WTC11 (cell line): ENCODE measurements around the gene CARMIL3. TPM values are rescaled to one million over a fixed set of nuclear protein-coding genes. Genes with fewer than 3 reads are reported as not detected.

Experiments used
- ATAC-seq: fragments of 200-7000 bp; cut with Tn5 transposase; 2 replicates; pipeline ENCODE4 v1.10.0; 2021; ENCODE audit warnings: mild to moderate bottlenecking, moderate library complexity
- CTCF ChIA-PET: fragments of 300-600 bp; sonication (Branson Sonifier 250); formaldehyde crosslinking; loops from one replicate; lab custom pipeline; 2021; ENCODE audit warnings: antibody characterized with exemption; lab: Charles Lee
- POLR2A ChIA-PET: fragments of 350-600 bp; sonication (Branson Sonifier 250); formaldehyde crosslinking; loops from one replicate; lab custom pipeline; 2021; ENCODE audit warnings: antibody characterized with exemption; lab: Charles Lee
- DNase-seq: peaks from one replicate; pipeline ENCODE4 v3.0.0; 2021; ENCODE audit warnings: low spot score
- H3K27ac Mint-ChIP-seq: 2 replicates; pipeline ENCODE4 v1.8.0; 2021; ENCODE audit warnings: mixed read lengths
- H3K27me3 Mint-ChIP-seq: 2 replicates; pipeline ENCODE4 v1.8.0; 2021; ENCODE audit warnings: low read depth, mild to moderate bottlenecking, moderate library complexity, mixed read lengths
- H3K36me3 Mint-ChIP-seq: 2 replicates; pipeline ENCODE4 v1.8.0; 2021; ENCODE audit warnings: mixed read lengths
- H3K4me1 Mint-ChIP-seq: 2 replicates; pipeline ENCODE4 v1.8.0; 2022; ENCODE audit warnings: mixed read lengths
- H3K4me3 Mint-ChIP-seq: 2 replicates; pipeline ENCODE4 v1.8.0; 2021; ENCODE audit warnings: mild to moderate bottlenecking, moderate library complexity, mixed read lengths
- H3K9me3 Mint-ChIP-seq: 2 replicates; pipeline ENCODE4 v1.8.0; 2021; ENCODE audit warnings: mixed read lengths
- ATF2 ChIP-seq: sonication (generic); formaldehyde crosslinking; IDR thresholded peaks from 2 replicates; pipeline ENCODE4 v1.8.1; 2022; ENCODE audit warnings: low read depth, missing genetic modification reagents, borderline replicate concordance
- ERG ChIP-seq: fragments of 250-450 bp; sonication (Bioruptor Pico); IDR thresholded peaks from 2 replicates; pipeline ENCODE4 v1.8.0; 2021; ENCODE audit warnings: mild to moderate bottlenecking
- FOXP4 ChIP-seq: sonication (generic); formaldehyde crosslinking; IDR thresholded peaks from 2 replicates; pipeline ENCODE4 v1.8.0; 2022; ENCODE audit warnings: mild to moderate bottlenecking, missing genetic modification reagents
- GABPB1 ChIP-seq: sonication (generic); formaldehyde crosslinking; IDR thresholded peaks from 2 replicates; pipeline ENCODE4 v1.8.1; 2023; ENCODE audit warnings: mild to moderate bottlenecking, missing genetic modification reagents
- HMGXB4 ChIP-seq: sonication (generic); formaldehyde crosslinking; IDR thresholded peaks from 2 replicates; pipeline ENCODE4 v1.8.1; 2023; ENCODE audit warnings: mild to moderate bottlenecking, moderate library complexity, missing genetic modification reagents
- NFATC4 ChIP-seq: fragments of 250-450 bp; sonication (Bioruptor Pico); IDR thresholded peaks from 2 replicates; pipeline ENCODE4 v1.9.0; 2021; ENCODE audit warnings: mild to moderate bottlenecking
- RORB ChIP-seq: fragments of 250-450 bp; sonication (Bioruptor Pico); IDR thresholded peaks from 2 replicates; pipeline ENCODE4 v1.9.0; 2021; ENCODE audit warnings: mild to moderate bottlenecking
- SMAD4 ChIP-seq: sonication (generic); formaldehyde crosslinking; IDR thresholded peaks from 2 replicates; pipeline ENCODE4 v1.8.0; 2022; ENCODE audit warnings: mild to moderate bottlenecking, missing genetic modification reagents
- STAT6 ChIP-seq: sonication (generic); formaldehyde crosslinking; conservative IDR thresholded peaks from 2 replicates; pipeline ENCODE4 v1.8.1; 2023; ENCODE audit warnings: mild to moderate bottlenecking, low read depth, missing genetic modification reagents, moderate library complexity
- TP53 ChIP-seq: sonication (generic); formaldehyde crosslinking; IDR thresholded peaks from 2 replicates; pipeline ENCODE4 v1.8.1; 2023; ENCODE audit warnings: mild to moderate bottlenecking, missing genetic modification reagents
- ZBTB21 ChIP-seq: sonication (generic); formaldehyde crosslinking; IDR thresholded peaks from 2 replicates; pipeline ENCODE4 v1.8.1; 2023; ENCODE audit warnings: mild to moderate bottlenecking, missing genetic modification reagents, borderline replicate concordance
- ZNF396 ChIP-seq: fragments of 250-450 bp; sonication (Bioruptor Pico); IDR thresholded peaks from 2 replicates; pipeline ENCODE4 v1.8.0; 2021; ENCODE audit warnings: mild to moderate bottlenecking, moderate library complexity, borderline replicate concordance
- ZNF425 ChIP-seq: fragments of 250-450 bp; sonication (Bioruptor Pico); conservative IDR thresholded peaks from 2 replicates; pipeline ENCODE4 v1.9.0; 2021; ENCODE audit warnings: mild to moderate bottlenecking
- total RNA-seq: library from RNA; stranded (reverse); gene quantifications from 3 replicates; pipeline ENCODE4 v1.2.3, GENCODE V29; 2021

The CARMIL3 gene
- total RNA-seq, 1 experiment from 2014 or later = 13.0 TPM

- TF ChIP-seq STAT6 (CRISPR knock-in tag) (no peak), HMGXB4 (CRISPR knock-in tag) (no peak), TP53 (no peak), FOXP4 (no peak), ZNF396 (CRISPR knock-in tag) (no peak)
These were observed 7.2 kb downstream of the CARMIL3 start (continued) for GRCh38 chr14:24058951-24059475.

GRCh38 chr14:24059841-24060388 lies 8.1 kb downstream of the CARMIL3 start:
- no peak for TF ChIP-seq ZNF425 (CRISPR knock-in tag)
- TF ChIP-seq GABPB1 = no peak
- no peak for TF ChIP-seq ZBTB21 (CRISPR knock-in tag)
- no peak for TF ChIP-seq RORB
- no peak for TF ChIP-seq SMAD4 (CRISPR knock-in tag)
- TF ChIP-seq ATF2 = no peak
- no peak for TF ChIP-seq ERG (CRISPR knock-in tag)
- TF ChIP-seq NFATC4 (CRISPR knock-in tag) = no peak
- TF ChIP-seq, all 79 proteins: peak for 0
- DNase-seq (no peak), ATAC-seq (no peak)
- Mint-ChIP-seq H3K27ac (no peak overlapping the region), H3K4me3 (no peak overlapping the region), H3K27me3 (no peaks in the 10 kb centered on the region), H3K36me3 (no peaks in the 10 kb centered on the region), H3K9me3 (no peaks in the 10 kb centered on the region), H3K4me1 (peaks cover 6% of the 10 kb centered on the region)
- POLR2A ChIA-PET = interaction anchor here (1.7 to 3.6 kb wide), 2 partner anchors 34 to 49 kb away, joined by 6 to 38 read pairs; partner anchors contain the start of gene PCK2
- CTCF ChIA-PET = interaction anchor here (1.2 to 2.7 kb wide), 2 partner anchors 31 to 34 kb away, joined by 3 to 13 read pairs; partner anchors contain the start of gene PCK2
